CD4-positive, alpha-beta T cell treated with Interleukin-4 for 4 hours (primary cell): ENCODE results near the gene HEATR9.

Experiments
- DNase-seq: peaks from one replicate; pipeline ENCODE4 v3.0.0-alpha.2; 2020

Gene HEATR9

DNA sequence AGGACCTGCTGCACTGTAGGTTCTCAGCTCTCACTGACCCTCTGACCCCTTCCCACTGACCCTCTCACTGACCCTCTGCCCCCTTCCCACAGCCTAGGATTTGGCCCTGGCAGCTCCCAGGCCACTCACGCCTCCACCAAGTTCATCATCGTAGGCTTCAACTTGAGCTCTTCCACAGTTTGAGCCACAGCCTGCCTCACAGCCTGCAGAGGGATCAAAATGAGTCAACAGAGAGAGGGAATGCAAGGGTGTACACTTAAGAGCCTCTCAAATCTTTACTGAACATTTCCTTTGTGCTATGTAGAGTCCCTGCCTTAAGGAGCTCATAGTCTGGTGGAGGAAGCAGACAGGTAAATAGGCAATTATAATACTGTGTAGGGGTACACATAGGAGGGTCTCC is 12.1 kb downstream of the HEATR9 start:
- DNase-seq: no peak

DNA sequence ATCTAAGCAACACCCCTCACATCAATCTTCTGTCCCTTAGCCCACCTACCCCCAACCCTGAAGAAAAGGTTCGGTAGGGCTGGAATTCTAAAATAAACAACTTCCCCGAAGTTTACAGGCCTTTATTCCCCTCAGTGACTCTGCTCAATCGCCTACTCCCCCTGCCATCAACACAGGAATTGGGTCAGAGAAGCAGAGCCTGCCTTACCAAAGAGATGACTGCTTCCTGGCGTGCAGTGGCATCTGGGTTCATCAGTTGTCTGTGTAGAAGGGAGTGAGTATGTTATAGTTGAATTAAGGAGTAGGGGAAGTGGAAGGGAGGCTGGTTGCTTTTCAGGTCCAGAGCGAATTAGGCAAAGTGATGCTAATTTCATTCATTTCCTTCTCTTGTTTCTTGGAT is 12.7 kb downstream of the HEATR9 start:
- no peak for DNase-seq

DNA sequence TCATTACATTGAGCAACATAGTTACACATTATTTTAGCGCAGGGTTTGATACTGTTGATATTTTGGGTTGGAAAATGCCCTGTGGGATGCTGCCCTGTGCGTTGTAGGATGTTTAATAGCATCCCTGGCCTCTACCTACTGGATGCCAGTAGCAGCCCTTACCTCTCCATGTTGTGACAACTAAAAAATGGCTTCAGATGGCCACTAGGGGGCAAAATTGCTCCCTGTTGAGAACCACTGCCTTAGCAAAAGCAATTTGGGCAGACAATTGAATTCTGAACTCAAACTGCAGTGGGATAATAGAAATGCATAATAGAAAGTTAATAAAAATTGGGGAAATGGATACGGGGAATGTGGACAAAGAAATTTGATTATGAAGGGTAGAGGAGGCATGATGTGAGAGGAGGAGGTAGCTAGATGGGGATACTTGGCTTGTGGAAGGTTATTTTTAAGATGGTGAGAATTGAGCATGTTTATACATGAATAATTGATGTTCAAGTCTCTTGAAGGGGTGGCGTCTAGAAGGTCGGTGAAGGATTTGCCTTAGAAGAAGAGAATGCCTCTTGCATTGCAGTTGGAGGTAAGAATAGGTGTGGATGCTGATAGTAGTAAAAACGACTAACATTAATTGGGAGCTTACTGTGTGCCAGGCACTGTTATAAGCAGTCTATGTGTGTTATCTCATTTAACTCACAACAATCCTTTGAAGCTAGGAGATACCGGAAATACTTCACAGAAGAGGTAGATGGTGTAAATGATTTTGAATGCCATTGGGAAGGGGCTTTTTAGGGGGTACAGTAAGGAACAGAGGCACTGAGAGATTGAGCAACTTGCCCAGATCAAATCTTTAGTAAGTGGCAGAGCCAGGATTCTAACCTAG is 19.0 kb downstream of the HEATR9 start:
- peak; percentile 74 for DNase-seq

DNA sequence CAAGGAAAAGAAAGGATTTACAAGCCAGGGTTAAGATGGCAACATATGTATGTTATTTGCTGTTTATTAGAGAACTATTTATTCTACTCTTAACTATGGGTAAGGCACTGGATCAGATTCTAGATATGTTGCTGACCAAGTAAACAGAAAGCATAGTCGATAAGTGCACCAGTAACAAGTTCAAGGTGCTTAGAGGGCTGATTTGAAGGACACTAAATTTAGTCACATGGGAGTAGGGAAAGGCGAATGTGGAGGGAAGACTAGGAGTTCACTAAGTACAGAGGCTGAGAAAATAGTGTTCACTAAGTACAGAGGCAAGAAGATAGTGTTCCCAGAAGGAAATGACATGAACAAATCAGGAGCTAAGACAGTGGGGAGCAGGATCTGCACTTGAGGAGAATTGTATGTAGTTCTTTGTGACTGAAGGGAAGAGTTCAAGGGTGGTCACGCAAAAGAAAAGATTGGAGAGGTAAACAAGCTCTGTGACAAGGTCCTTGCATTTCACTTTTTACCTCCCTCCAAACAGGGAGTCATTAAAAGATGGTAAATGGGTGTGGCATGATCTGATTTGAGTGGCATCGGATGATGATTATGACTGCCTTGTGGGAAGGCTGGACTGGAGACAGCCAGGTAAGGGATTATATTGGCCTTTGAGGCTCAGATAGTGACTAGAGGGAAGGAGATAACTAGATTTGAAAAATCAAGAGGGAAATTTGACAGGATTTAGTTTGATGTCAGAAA is 20.9 kb downstream of the HEATR9 start:
- DNase-seq: no peak

DNA sequence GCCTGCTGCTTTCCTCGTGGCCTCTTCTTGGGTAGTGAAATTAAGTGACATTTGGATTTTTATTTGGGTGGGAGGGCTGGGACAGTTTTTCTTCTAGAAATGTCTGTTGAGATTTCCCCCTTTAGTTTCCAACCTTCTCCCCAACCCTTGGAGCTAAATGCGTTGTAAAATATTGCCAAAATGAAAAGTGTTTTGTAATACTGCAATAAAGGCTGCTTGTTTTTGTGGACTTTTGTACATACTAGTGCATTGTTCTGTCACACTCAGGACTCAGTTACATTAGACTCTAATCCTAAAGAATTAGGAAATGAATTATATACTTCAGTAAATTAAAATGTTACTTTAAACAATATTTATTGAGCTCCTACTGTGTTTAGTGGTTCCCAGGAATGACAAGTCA is 21.7 kb downstream of the HEATR9 start:
- DNase-seq: no peak

DNA sequence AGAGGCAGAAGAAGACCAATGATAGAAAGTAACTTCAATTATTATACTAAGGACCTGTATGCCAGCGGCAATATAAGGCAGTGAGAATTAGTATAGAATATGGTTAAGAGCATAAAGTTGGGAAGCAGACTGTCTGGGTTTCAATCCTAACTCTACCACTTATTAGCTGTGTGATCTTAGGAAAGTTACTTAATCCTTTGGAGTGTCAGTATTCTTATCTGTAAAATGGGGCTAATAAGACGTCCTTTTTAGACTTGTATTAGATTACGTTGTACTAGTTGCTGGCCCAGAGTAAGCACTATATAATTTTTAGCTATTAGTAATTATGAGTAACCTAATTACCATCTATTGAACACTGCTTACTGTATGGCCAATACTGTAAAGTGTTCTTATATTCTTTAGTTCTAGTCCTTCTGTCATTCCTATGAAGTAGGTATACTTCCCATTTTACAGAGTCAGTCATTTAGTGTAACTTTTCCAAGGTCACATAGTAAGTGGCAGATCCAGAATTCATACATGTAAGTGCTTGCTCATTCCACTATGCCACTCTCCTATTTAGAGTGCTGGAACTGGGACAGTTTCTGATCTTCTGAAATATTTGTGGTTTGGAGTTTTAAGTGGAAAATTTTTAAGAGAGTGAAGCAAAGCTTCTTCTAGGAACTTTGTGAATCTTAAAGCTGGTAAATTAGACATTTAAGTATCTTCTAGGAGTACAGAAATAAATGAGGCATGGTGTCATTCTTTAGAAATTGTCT is 22.5 kb downstream of the HEATR9 start:
- DNase-seq: no peak

DNA sequence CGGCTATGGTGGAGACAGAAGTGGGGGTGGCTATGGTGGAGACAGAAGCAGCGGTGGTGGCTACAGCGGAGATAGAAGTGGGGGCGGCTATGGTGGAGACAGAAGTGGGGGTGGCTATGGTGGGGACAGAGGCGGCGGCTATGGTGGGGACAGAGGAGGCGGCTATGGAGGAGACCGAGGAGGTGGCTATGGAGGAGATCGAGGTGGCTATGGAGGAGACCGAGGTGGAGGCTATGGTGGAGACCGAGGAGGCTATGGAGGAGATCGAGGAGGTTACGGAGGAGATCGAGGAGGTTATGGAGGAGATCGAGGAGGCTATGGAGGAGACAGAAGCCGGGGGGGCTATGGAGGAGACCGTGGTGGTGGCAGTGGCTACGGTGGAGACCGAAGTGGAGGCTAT is 24.1 kb downstream of the HEATR9 start:
- DNase-seq: no peak

DNA sequence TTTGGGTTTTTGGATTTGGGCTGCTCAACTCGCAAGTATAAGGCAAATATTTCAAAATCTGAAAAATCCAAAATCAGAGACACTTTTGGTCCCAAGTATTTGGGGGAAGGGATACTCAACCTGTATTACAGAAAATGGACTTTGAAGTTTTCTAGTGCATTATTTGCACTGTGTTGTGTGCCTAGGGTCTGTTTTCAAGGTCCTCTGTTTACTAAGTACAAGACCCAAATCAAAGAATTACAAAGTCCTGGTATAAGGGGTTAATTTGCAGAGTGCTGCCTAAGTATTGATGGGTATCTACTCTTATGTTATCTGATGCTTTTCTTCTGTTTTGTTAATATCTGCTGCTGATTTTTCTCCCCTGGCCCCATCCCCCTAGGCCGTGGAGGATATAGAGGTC is 25.0 kb downstream of the HEATR9 start:
- no peak for DNase-seq

DNA sequence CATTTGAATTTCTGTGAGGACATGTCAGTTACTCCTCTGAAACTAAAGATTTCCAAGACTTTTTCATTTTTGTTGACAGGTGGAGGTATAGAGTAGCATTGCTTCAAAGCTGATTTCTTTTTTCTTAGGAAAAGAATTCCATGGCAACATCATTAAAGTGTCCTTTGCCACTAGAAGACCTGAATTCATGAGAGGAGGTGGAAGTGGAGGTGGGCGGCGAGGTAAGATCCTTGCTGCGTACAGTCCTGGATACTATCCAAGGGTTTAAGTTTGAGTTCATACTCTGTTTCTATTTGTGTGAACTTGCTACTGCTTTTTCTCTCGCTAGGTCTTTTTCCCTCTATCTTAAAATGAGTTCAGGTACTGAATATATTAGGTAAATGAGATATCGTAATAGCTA is 26.5 kb downstream of the HEATR9 start:
- no peak for DNase-seq

DNA sequence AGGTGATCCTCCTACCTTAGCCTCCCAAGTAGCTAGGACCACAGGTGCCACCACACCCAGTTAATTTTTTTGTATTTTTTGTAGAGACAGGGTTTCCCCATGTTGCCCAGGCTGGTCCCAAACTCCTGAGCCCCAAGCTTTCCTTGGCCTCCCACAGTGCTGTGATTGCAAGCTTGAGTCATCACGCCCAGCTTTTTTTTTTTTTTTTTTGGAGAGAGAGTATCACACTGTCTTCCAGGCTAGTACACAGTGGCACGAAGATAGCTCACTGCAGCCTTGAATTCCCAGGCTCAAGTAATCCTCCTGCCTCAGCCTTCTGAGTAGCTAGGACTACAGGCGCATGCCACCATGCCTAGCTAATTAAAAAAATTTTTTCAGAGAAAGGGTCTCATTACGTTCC is 27.2 kb downstream of the HEATR9 start:
- DNase-seq: no peak

DNA sequence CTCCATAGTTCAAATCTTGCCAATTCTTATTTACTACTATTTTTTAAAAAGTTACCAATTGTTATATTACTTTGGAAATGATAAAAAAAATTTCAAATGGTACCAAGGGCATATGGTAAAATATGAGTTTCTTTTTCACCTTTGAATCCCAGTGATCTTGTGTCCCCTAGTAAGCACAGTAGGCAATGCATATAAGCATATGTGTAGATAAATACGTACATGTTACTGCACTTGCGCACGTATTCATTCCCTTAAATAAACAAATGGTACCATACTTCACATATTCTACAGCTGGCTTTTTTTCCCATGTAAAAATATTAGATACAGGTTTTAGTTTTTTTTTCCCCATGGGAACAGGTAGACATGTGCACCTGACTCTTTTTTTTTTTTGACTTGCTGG is 27.6 kb downstream of the HEATR9 start:
- DNase-seq: no peak

DNA sequence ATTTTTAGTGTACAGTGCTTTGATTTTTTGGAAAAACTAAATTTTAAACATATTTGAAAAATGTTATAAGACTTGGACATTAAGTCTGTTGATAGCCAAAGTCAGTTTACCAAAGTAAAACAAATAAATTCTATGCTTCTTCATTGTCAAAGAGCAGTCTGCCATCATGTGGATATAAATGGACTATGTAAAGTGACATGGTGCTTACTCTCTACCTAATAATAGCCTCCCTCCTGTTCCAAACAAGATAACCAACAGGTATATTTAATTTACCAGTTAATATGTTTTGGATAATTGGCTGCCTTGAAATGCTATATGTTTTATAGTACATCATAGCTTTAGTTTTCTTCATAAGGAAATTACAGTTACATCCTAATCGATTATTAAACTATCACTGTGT is 43.5 kb downstream of the HEATR9 start:
- no peak for DNase-seq

DNA sequence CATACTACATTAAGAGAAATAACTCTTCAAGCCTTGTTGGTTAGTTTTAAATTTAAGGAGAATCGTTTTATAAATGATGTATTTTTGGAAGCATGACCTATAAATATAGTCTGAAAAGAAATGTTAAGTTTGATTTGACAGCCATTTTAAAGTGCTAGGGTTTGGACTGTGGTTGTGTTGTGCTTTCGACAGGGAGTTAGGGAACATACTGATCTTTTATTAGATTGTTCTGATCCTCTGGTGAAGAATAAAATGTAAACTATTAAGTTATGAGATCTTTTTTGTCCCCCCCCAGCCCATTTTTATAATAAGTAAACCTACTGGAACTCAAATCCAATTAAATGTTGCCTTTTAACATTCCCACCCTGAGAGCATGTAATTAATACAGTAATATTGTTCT is 47.4 kb downstream of the HEATR9 start:
- no peak for DNase-seq

DNA sequence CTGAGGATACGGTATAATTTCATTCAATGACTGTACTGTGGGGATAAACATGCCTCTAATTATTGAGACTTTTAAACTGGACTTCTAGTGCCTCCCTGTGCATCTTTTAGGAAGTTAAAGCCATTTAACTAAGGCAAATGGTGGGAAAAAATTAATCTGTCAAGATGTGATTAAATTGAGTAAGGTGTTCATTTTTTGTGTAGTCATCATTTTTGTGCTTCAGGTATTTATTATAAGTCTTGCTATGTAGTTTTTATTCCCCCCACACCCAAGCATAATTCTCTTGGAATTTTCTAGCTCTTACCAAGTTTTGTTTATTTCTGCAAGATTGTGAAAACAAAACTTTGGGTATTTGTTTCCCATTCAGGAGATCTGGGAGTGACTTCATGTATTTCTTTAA is 49.2 kb downstream of the HEATR9 start:
- no peak for DNase-seq

DNA sequence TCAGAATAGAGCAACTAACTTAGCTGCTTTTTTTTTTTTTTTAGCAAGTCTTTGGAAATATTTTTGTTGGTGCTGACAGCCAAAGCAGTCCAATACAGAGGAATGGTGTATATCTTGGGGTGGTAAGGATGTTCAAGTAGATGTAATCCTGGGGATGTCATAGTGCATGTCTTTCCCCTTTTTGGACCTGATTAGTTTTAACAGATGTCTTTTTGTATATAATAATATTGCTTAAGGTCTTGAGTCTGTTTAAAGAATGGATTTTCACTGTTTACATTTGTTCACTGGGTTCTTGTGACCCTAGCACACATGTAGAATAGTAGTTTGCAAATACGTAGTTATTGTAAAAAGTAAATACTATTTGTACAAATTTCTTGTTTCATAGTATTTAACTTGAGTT is 51.5 kb downstream of the HEATR9 start:
- no peak for DNase-seq

DNA sequence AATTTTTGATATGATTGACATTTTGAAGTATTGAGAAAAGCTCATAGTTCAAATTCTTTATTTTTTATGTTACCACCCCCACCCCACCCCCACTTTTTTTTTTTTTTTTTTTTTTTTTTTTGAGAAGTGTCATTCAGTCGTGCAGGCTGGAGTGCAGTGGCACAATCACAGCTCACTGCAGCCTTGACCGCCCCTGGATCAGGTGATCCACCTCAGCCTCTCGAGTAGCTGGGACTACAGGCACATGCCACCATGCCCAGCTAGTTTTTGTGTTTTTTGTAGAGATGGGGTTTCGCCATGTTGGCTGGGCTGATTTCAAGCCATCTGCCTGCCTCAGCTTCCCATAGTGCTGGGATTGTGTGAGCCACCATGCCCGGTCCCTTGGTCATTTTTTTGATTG is 52.0 kb downstream of the HEATR9 start:
- DNase-seq: no peak

DNA sequence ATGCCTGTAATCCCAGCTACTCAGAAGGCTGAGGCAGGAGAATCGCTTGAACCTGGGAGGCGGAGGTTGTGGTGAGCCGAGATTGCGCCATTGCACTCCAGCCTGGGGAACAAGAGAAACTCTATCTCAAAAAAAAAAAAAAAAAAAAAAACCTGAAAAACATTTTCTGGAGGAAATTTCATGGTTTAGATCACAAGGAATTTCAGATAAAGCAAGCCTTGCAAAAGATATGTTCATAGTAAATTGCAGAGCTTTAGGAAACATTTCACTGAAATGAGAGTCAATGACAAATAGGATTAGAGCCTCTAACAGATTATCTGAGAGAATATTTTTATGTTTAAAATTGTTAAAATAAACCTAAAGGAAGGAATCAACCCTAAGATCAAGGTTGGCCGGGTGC is 56.2 kb downstream of the HEATR9 start:
- DNase-seq: no peak

DNA sequence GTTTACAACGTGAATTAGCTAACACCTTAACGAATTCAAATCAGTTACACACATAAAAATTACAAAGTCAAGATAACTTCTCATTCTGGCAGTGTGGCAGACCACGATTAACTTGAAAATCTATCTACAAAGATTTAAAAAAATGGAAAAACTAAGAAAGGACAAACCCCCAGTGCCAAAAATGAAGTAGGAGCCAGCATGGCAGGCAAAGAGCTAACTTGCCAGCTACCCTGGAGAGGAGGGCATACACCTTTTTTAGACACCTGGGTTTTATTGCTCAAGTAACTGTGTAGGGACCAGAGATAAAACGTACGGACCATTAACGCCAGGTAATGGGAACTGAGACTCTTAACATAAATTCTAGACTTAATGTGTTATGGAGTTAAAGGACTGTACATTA is 56.9 kb downstream of the HEATR9 start:
- DNase-seq: no peak

DNA sequence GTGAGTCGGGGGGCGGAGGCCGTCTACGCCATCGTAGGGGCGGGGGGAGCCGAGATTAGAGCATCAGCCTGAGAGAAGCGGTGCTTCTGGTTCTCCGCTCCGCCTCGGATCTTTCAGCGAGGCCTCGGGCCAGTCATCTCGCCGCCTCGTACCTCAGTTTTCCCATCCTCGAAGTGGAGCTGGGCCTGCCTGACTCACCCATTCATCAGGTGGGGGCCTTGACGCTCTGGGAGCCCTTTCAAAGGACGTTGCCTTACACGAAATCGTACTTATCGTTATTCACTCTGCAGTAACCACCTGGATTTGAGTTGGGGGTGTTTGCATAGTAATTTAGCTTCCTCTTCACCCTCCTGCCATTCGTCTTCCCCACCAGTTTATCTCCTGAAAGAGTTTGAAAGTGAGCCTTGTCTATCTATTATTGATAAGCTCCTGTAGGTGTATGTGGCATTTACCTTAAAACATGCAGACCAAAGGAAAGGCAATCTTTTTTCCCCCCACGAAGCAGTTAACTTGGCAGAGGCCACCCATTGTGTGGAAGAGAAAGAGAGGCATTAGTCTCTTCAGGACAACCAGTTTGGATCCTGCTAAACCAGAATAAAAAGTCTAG is 58.7 kb downstream of the HEATR9 start:
- DNase-seq: no peak

DNA sequence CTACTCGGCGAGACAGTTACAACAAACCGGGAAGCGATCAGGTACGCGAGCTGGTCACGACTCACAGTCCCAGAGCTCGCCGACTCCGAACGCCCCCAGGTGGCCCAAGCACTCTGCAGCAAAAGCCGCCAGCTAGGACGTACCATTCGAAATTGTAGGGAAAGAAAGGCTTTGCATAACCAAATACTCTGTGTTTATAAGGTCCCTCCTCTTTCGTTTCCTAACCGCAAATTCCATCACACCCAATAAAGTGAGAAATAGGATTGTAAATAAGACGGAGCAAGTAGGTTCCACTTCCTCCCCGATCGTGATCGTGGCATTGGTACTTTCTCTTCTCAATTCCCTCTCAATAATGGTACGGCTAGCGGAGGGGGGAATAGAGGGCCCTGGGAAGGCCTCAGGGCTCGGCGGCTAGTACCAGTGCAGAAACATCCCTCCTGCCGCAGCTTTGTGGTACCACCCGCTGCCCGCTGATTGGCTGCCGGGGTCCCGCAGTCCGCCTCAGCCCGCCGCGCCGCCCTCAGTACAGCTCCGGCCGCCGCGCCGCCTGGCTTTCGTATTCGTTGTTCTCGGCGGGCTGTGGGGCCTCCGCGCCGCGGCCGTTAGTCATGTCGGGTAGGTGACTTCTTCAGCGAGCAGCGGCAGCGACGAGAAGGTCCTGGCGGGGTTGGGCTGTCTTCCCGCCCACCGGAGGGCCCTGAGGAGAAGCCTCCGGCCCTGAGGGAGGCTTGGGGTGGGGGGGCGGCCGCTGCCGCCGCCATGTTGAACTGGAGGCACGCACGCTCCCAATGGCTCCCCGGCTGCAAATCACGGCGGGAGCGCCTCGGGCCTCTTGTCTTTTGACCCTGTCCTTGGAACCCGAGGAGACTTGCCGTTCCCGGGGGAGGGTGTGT is 59.5 kb downstream of the HEATR9 start, which contains the start of gene TAF15:
TAF15 (plus strand) TSS at position 523 of the 893 bp plus-strand sequence; CDS start at position 609, 86 bp downstream.
- DNase-seq: peak; percentile 99

DNA sequence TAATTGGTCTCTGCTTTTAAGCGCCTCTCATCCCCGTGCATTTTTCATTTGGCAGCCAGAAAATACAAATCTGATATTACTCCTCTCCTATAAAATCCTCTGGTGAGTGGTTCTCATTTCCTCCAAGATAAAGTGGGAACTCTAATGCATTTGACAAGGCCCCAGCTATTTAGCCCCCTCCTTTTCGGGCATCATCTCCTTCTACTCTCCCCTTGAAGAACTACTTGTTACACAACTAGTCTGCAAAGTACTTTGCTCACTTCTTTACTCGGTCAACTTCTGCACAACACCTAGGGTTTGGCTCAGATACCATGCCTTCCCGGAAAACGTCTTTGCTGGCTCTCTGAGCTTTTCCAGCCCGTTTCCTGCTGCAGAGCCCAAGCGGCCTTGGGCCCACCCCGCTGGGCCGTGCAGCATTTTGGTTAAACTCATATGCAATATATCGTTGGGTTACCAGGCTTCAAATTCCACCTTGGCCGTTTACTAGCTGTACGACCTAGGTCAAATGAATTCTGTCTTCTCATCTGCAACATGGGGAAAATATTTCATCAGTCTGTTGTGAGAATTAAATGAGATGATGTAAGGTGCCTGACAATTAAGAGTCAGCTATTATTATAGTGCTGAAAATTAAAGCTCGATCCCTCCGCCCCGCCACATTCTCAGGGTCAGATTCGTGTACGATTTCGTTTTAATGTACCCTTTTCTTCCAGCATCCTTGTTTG is 60.3 kb downstream of the HEATR9 start:
- no peak for DNase-seq
